Measurements from ENCODE around the gene AMIGO1. TPM values are rescaled to one million over a fixed set of nuclear protein-coding genes. Genes with fewer than 3 reads are reported as not detected.

AMIGO1 gene
- total and polyA plus RNA-seq, 8 donors: 1.6 to 5.8 (median 5.0) TPM

GRCh38 chr1:109514846-109515245, 5.3 kb upstream of the AMIGO1 start:
- Histone ChIP-seq H3K27ac (no peak overlapping the region), H3K36me3 (no peaks in the 10 kb centered on the region), H3K4me3 (no peak overlapping the region), H3K4me1 (peaks cover 0 to 3% (median 0%) of the 10 kb centered on the region in 3 donors), H3K9me3 (no peaks in the 10 kb centered on the region), H3K27me3 (no peaks in the 10 kb centered on the region)
- intact Hi-C loops (cut with DNase I): no loop called here
- no peak for FAIRE-seq
- DNase-seq: no peak
- TF ChIP-seq CTCF (IDR thresholded peaks at IDR 0.05): no peak
- no peak for ATAC-seq
- WGBS, 2 donors: 51 to 66% methylated on average over 3 of the region's 3 CpGs

GRCh38 chr1:109513110-109513710, 3.7 kb upstream of the AMIGO1 start:
- H3K4me3 ChIP-seq: no peak overlapping the region
- 79 to 80% methylated on average over 2 of the region's 2 CpGs for whole genome bisulfite sequencing, 2 donors
- DNase-seq (no peak), FAIRE-seq (no peak), ATAC-seq (no peak)
- TF ChIP-seq CTCF (IDR thresholded peaks at IDR 0.05): no peak
- no peaks in the 10 kb centered on the region for H3K9me3 ChIP-seq
- intact Hi-C loops (cut with DNase I): no loop called here
- H3K27ac ChIP-seq: no peak overlapping the region
- peaks cover 0 to 3% (median 0%) of the 10 kb centered on the region in 3 donors for H3K4me1 ChIP-seq
- no peaks in the 10 kb centered on the region for H3K36me3 ChIP-seq
- H3K27me3 ChIP-seq: no peaks in the 10 kb centered on the region

DNA sequence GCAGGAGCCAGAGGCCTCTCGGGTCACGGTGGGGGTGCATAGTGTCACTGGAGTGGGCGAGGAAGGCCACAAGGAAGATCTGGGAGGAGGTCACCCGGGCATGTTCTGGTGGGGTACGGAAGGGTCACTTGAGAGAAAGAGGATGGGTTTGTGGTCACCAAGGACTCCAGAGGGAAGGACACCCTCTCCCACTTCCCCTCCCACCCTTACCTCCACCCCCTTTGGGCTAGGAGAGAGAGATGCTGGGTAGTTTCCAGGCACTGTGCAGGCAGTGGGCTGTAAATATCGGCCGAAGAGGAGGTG, 703 bp downstream of the AMIGO1 start:
- Histone ChIP-seq H3K27me3 (no peaks in the 10 kb centered on the region), H3K36me3 (no peaks in the 10 kb centered on the region), H3K4me3 (peak overlapping the region; percentile 63 to 85 (median 82)), H3K9me3 (no peaks in the 10 kb centered on the region), H3K27ac (no peak overlapping the region), H3K4me1 (peaks cover 0 to 3% (median 0%) of the 10 kb centered on the region in 3 donors)
- intact Hi-C loops (cut with DNase I): no loop called here
- TF ChIP-seq CTCF (IDR thresholded peaks at IDR 0.05): no peak
- DNase-seq: no peak
- FAIRE-seq: no peak
- 41% methylated on average over 7 of the region's 7 CpGs for WGBS, 2 donors
- ATAC-seq: no peak

DNA sequence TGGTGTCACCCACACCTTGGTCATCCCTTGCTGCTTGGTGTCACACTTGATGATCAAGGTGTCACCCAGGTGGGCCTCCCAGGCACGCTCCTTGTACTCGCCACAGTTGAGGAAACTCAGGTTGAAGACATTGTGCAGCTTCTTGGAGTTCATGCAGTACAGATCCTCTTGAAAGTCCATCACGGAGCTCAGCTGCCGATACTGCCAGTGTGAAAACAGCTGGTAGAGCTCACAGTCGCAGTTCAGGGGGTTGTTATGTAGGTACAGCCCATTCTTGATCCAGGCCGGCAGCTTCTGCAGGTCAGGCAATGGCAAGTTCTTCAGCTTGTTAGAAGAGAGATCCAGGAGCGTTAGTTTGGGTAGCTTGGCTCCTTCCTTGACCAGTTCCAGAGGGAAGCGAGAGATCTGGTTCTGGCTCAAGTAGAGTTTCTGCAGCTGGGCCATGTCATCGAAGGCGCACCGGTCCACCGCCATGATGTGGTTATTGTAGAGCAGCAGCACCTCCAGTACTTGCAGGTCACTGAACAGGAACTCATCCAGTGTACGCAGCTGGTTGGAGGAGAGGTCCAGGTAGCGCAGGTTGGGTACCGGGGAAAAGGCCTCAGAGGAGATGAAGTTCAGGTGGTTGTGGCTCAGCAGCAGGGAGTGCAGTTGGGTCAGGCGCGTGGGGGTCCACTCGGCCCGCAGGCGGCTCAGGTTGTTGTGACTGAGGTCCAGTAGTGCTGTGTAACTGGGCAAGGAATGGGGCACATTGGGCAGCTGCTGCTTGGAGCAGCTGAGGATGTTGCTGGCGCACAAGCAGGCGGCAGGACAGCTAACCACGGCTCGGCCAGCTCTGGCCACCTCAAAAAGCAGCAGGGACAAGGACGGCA, 1.3 kb downstream of the AMIGO1 start:
- Histone ChIP-seq H3K9me3 (no peaks in the 10 kb centered on the region), H3K36me3 (no peaks in the 10 kb centered on the region), H3K4me3 (peak overlapping the region in 2 of 4 donors; percentile 81 to 85), H3K27ac (no peak overlapping the region), H3K27me3 (no peaks in the 10 kb centered on the region), H3K4me1 (peaks cover 0 to 3% (median 0%) of the 10 kb centered on the region in 3 donors)
- no peak for DNase-seq
- WGBS, 2 donors: 82 to 84% methylated on average over 25 of the region's 25 CpGs
- no peak for TF ChIP-seq CTCF (IDR thresholded peaks at IDR 0.05)
- no peak for FAIRE-seq
- intact Hi-C loops (cut with DNase I): no loop called here
- no peak for ATAC-seq

DNA sequence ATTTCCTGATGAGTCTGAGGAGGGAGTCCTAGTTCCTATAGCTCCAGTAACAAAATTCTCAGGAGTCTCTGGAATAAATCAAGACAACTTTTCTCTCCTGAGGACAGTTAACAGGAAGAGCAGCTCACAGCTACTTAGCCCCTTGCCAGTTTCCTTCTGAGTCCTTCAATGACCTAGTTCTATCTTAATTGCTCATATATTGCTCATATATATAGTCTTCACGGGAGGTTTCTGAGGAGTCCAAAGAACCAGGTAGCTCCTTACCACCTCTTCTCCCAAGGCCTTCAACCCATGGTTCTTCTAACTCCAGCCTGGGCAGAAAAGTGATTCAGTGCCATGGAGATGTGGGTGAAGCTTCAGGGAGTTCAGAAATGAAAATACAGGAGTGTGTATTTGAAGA, 4.6 kb downstream of the AMIGO1 start:
- no peak for DNase-seq
- no peaks in the 10 kb centered on the region for H3K36me3 ChIP-seq
- no peak for ATAC-seq
- no peaks in the 10 kb centered on the region for H3K27me3 ChIP-seq
- H3K4me3 ChIP-seq: no peak overlapping the region
- 78 to 83% methylated on average over 1 of the region's 1 CpG for WGBS, 2 donors
- no peak overlapping the region for H3K27ac ChIP-seq
- no peak for FAIRE-seq
- intact Hi-C loops (cut with DNase I): no loop called here
- no peaks in the 10 kb centered on the region for H3K9me3 ChIP-seq
- TF ChIP-seq CTCF (IDR thresholded peaks at IDR 0.05): no peak
- peaks cover 0 to 6% (median 2%) of the 10 kb centered on the region in 3 donors for H3K4me1 ChIP-seq

Measured in pancreas (tissue), 10 donors.